ENCODE data around the gene CCDC18. TPM values are rescaled to one million over a fixed set of nuclear protein-coding genes. Genes with fewer than 3 reads are reported as not detected.
"Not testable (repeated sequence)": the region's sequence is repeated elsewhere in the genome, so short reads cannot be mapped to it uniquely, and the experiment has no call there.

CCDC18 gene
- total RNA-seq, 1 experiment from 2014 or later: 46.2 TPM

DNA sequence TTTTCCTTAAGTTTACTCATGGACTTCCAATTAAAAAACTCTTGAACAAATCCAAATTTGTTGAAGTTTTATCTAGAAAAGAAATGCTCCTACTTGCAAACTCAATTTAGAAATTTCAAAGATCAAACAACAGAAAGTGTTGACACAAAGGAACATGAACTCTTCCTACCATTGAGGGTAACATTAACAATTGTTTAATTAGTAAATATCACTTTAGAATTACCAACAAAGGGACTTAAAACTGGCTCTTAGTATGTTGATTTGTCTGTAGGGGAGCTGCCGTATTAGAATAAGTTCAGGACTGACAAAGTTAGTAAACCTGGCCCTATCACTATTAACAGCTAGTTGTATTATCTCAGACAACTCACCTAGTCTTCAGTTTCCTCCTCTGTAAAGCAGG lies 57.9 kb downstream of the CCDC18 start:
- no peak for DNase-seq (ENCODE audit: low read depth)

DNA sequence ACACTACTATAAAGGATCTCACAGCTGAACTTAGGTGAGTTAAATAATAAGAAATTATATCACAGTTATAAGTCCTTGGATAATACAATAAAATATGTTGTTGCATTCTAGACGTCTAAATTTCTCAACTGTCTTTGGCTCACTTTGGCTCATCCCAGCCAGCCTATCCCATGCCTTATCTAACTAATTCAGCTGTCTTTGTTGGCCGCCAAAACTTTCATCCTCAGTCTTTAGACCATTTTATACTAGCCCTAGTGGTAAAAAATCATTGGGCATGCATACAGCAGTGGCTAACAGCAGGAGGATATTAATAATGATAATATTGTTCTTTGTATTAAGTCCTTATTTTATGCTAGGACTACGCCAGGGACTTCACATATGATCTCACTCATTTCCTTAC lies 59.3 kb downstream of the CCDC18 start:
- DNase-seq (ENCODE audit: low read depth): no peak

DNA sequence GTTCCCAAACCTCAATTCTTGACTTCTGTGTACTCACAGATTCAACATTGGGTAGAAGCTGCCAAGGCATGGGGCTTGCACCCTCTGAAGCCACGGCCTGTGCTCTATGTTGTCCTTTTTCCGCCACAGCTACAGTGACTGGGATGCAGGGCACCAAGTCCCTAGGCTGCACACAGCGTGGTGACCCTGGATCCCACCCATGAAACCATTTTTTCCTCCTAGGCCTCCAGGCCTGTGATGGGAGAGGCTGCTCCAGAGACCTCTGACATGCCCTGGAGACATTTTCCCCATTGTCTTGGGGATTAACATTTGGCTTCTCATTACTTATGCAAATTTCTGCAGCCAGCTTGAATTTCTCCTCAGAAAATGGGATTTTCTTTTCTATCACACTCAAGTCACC lies 62.7 kb downstream of the CCDC18 start:
- not testable (repeated sequence) for DNase-seq (ENCODE audit: low read depth)

DNA sequence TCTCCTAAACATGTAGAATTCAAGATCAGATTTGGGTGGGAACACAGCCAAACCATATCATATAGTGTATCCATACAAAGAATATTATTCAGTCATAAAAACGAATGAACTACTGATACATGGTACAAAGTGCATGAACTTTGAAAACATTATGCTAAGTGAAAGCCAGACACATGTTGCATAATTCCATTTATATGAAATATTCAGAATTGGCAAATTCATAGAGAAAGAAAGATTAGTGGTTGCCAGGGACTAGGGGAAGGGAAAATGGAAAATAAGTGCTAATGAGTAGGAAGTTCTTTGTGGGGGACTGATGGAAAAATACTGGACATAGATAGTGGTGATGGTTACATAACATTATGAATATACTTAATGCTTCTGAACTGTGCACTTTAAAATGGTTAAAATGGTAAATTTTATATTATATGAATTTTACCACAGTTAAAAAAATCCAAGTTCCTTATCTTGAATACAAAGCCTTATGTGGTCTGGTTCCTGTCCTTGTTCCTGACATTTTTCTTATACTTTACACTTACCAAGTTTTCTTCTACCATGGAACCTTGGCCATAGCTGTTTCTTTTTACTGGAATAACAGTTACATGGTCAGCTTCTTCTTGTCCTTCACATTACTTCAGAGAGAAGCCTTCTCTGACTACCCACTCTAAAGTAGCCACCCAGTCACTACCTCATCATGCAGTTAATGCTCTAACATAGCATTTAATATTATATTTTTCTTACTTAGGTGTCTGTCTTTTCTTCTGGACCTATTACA lies 64.0 kb downstream of the CCDC18 start:
- no peak for DNase-seq (ENCODE audit: low read depth)

- no peak for DNase-seq (ENCODE audit: low read depth)
Measured at GRCh38 chr1:93251966-93252365, 71.4 kb downstream of the CCDC18 start.

GRCh38 chr1:93252598-93252997 lies 72.1 kb downstream of the CCDC18 start:
- no peak for DNase-seq (ENCODE audit: low read depth)

DNA sequence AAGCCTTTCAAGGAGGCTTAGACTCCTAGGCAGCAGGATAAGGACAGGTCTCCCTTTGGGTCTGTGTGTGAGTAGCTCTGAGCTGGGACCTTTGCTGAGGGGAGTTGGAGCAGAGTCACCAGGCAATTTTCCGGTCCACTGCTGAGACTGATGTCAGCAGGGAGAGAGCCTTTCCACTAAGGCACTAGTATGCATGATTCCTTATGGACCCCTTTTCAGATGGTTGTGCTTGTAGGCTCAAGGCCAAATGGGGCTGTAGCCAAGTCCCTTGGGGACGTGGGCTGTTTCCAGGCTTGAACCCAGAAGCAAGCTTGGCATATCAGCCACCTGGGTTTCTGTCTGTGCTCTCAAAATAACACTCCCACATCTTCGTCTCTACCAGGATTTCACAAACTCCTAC lies 73.0 kb downstream of the CCDC18 start:
- DNase-seq (ENCODE audit: low read depth): peak; percentile 21

GRCh38 chr1:93255222-93256079 lies 74.9 kb downstream of the CCDC18 start:
- peak; percentile 58 for DNase-seq (ENCODE audit: low read depth)

- DNase-seq (ENCODE audit: low read depth): no peak
Measured at GRCh38 chr1:93256433-93256832, 75.9 kb downstream of the CCDC18 start.

DNA sequence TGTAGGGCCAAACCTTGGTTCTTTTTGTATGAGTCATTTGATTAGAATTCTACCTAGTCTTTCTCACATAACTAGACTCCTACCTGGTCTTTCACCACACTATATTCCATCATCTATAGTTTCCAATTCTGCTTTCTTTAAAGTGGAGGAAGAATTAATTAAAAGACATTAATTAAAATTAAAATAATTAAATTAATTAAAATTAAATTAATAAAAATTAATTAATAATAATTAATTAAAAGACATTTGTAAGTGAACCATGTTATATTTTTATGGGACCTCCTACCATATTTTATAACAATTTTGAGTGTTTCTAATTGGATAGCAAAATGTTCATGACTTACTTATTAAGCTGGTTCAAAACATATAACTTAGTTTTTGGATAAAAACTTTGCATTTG lies 77.4 kb downstream of the CCDC18 start:
- no peak for DNase-seq (ENCODE audit: low read depth)

DNA sequence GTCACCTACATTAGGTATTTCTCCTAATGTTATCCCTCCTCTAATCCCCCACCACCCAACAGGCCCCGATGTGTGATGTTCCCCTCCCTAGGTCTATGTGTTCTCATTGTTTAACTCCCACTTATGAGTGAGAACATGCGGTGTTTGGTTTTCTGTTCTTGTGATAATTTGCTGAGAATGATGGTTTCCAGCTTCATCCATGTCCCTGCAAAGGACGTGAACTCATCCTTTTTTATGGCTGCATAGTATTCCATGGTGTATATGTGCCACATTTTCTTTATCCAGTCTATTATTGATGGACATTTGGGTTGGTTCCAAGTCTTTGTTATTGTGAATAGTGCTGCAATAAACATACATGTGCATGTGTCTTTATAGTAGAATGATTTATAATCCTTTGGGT lies 80.2 kb downstream of the CCDC18 start:
- DNase-seq (ENCODE audit: low read depth): not testable (repeated sequence)

- DNase-seq (ENCODE audit: low read depth): no peak
Measured at GRCh38 chr1:93262645-93263044, 82.1 kb downstream of the CCDC18 start.

DNA sequence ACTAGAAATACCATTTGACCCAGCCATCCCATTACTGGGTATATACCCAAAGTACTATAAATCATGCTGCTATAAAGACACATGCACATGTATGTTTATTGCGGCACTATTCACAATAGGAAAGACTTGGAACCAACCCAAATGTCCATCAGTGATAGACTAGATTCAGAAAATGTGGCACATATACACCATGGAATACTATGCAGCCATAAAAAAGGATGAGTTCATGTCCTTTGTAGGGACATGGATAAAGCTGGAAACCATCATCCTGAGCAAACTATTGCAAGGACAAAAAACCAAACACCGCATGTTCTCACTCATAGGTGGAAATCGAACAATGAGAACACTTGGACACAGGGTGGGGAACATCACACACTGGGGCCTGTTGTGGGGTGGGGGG lies 88.4 kb downstream of the CCDC18 start:
- not testable (repeated sequence) for DNase-seq (ENCODE audit: low read depth)

DNA sequence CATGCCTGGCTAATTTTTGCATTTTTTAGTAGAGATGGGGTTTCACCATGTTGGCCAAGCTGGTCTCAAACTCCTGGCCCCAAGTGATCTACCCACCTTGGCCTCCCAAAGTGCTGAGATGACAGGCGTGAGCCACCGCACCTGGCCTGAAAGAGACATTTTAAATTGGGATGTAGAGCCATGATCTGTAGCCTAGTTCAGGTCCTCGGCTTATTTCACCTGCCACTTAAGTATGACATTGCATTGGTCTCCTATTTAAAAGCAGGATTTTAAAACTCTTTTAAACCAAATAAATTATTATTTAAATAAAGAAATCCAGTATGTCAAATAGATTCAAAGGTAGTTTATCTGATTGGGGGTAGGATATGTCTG lies 94.7 kb downstream of the CCDC18 start:
- DNase-seq (ENCODE audit: low read depth): not testable (repeated sequence)

- no peak for DNase-seq (ENCODE audit: low read depth)
Measured at GRCh38 chr1:93275634-93276295, 95.2 kb downstream of the CCDC18 start.

- DNase-seq (ENCODE audit: low read depth): not testable (repeated sequence)
Measured at GRCh38 chr1:93277530-93277929, 97.0 kb downstream of the CCDC18 start.

- no peak for DNase-seq (ENCODE audit: low read depth)
Measured at GRCh38 chr1:93283496-93283895, 103.0 kb downstream of the CCDC18 start.

- peak; percentile 21 for DNase-seq (ENCODE audit: low read depth)
Measured at GRCh38 chr1:93288558-93288957, 108.0 kb downstream of the CCDC18 start.

GRCh38 chr1:93296555-93297154 lies 116.1 kb downstream of the CCDC18 start:
- DNase-seq (ENCODE audit: low read depth): no peak

- no peak for DNase-seq (ENCODE audit: low read depth)
Measured at GRCh38 chr1:93301131-93301530, 120.6 kb downstream of the CCDC18 start.

GRCh38 chr1:93302078-93302477 lies 121.6 kb downstream of the CCDC18 start:
- DNase-seq (ENCODE audit: low read depth): no peak

- peak; percentile 68 for DNase-seq (ENCODE audit: low read depth)
Measured at GRCh38 chr1:93304716-93305138, 124.2 kb downstream of the CCDC18 start.
